ENCODE data around the gene C19orf85. TPM values are rescaled to one million over a fixed set of nuclear protein-coding genes. Genes with fewer than 3 reads are reported as not detected.

The C19orf85 gene
- total RNA-seq, 1 experiment from 2014 or later = not detected

- TF ChIP-seq EZH2 (IDR thresholded peaks at IDR 0.05; ENCODE audit: low read length, unreplicated experiment) (no peak), CTCF (conservative IDR thresholded peaks at IDR 0.05; ENCODE audit: low read depth, low read length) (no peak), EZH2phosphoT487 (IDR thresholded peaks at IDR 0.05; ENCODE audit: borderline replicate concordance, low read length) (no peak)
- H2AFZ ChIP-seq (ENCODE audit: low read length) = no peak overlapping the region
- H3K9me3 ChIP-seq (ENCODE audit: low read length) = no peaks in the 10 kb centered on the region
- H3K27ac ChIP-seq (ENCODE audit: low read length) = no peak overlapping the region
- POLR2A ChIA-PET (ENCODE audit: unreplicated experiment) = no interaction called here
- DNase-seq (peak; percentile 48), ATAC-seq (no peak)
- no peaks in the 10 kb centered on the region for H3K36me3 ChIP-seq (ENCODE audit: low read depth, low read length)
- no peaks in the 10 kb centered on the region for H3F3A ChIP-seq (ENCODE audit: low read length, unreplicated experiment)
- H3K4me1 ChIP-seq (ENCODE audit: insufficient read depth, low read length) = no peaks in the 10 kb centered on the region
- no peak overlapping the region for H3K4me3 ChIP-seq (ENCODE audit: low read length)
- H3K9ac ChIP-seq (ENCODE audit: low read length) = no peak overlapping the region
- no peaks in the 10 kb centered on the region for H3K9me2 ChIP-seq (replicated peaks; ENCODE audit: low read length)
- no peaks in the 10 kb centered on the region for H3K27me3 ChIP-seq (ENCODE audit: low read length)
- no peaks in the 10 kb centered on the region for H4K20me1 ChIP-seq (ENCODE audit: low read length)
- CTCF ChIA-PET = interaction anchor here (0.6 kb wide), 1 partner anchor 129 kb away, joined by 3 read pairs; no protein-coding TSS in a partner anchor
- no TSS peak for BruUV-seq (replicated peaks)
- no peaks in the 10 kb centered on the region for H3K79me2 ChIP-seq (ENCODE audit: low read length)
- no peak overlapping the region for H3K4me2 ChIP-seq (ENCODE audit: low read length)
- intact Hi-C loops (cut with micrococcal nuclease) = no loop called here
Observed at GRCh38 chr19:55495646-55496349, 31.2 kb upstream of the C19orf85 start.

- no peak for ATAC-seq
- no peaks in the 10 kb centered on the region for H3K9me3 ChIP-seq (ENCODE audit: low read length)
- H3K27ac ChIP-seq (ENCODE audit: low read length) = no peak overlapping the region
- TF ChIP-seq EZH2phosphoT487 (IDR thresholded peaks at IDR 0.05; ENCODE audit: borderline replicate concordance, low read length) (no peak), CTCF (conservative IDR thresholded peaks at IDR 0.05; ENCODE audit: low read depth, low read length) (no peak), EZH2 (IDR thresholded peaks at IDR 0.05; ENCODE audit: low read length, unreplicated experiment) (no peak)
- no peaks in the 10 kb centered on the region for H3K36me3 ChIP-seq (ENCODE audit: low read depth, low read length)
- H3K27me3 ChIP-seq (ENCODE audit: low read length) = no peaks in the 10 kb centered on the region
- H3K4me2 ChIP-seq (ENCODE audit: low read length) = no peak overlapping the region
- intact Hi-C loops (cut with micrococcal nuclease) = no loop called here
- CTCF ChIA-PET = interaction anchor here (1.0 kb wide), 1 partner anchor 9 kb away, joined by 5 read pairs; no protein-coding TSS in a partner anchor
- no peaks in the 10 kb centered on the region for H3K9me2 ChIP-seq (replicated peaks; ENCODE audit: low read length)
- H3K4me3 ChIP-seq (ENCODE audit: low read length) = no peak overlapping the region
- POLR2A ChIA-PET (ENCODE audit: unreplicated experiment) = no interaction called here
- H3F3A ChIP-seq (ENCODE audit: low read length, unreplicated experiment) = no peaks in the 10 kb centered on the region
- peak overlapping the region; percentile 34; the same call in 1 of the 2 replicates for H2AFZ ChIP-seq (ENCODE audit: low read length)
- H3K79me2 ChIP-seq (ENCODE audit: low read length) = no peaks in the 10 kb centered on the region
- H4K20me1 ChIP-seq (ENCODE audit: low read length) = no peaks in the 10 kb centered on the region
- no peak for DNase-seq
- no TSS peak for BruUV-seq (replicated peaks)
- no peaks in the 10 kb centered on the region for H3K4me1 ChIP-seq (ENCODE audit: insufficient read depth, low read length)
- H3K9ac ChIP-seq (ENCODE audit: low read length) = no peak overlapping the region
Observed at GRCh38 chr19:55494172-55494761, 29.7 kb upstream of the C19orf85 start.

- no peak overlapping the region for H3K4me2 ChIP-seq (ENCODE audit: low read length)
Observed at GRCh38 chr19:55493645-55494171, 29.2 kb upstream of the C19orf85 start.

More at GRCh38 chr19:55493645-55494171, 29.2 kb upstream of the C19orf85 start:
- CTCF ChIA-PET = no interaction called here
- Histone ChIP-seq H3K9me3 (ENCODE audit: low read length) (no peaks in the 10 kb centered on the region), H3K9me2 (replicated peaks; ENCODE audit: low read length) (no peaks in the 10 kb centered on the region), H3K27ac (ENCODE audit: low read length) (no peak overlapping the region), H3K27me3 (ENCODE audit: low read length) (no peaks in the 10 kb centered on the region), H3K9ac (ENCODE audit: low read length) (no peak overlapping the region), H4K20me1 (ENCODE audit: low read length) (no peaks in the 10 kb centered on the region), H3K36me3 (ENCODE audit: low read depth, low read length) (no peaks in the 10 kb centered on the region), H3K4me3 (ENCODE audit: low read length) (no peak overlapping the region), H3K79me2 (ENCODE audit: low read length) (no peaks in the 10 kb centered on the region), H3K4me1 (ENCODE audit: insufficient read depth, low read length) (no peaks in the 10 kb centered on the region), H3F3A (ENCODE audit: low read length, unreplicated experiment) (no peaks in the 10 kb centered on the region), H2AFZ (ENCODE audit: low read length) (0 out of 2 replicates have a peak overlapping the region, but pooled peaks have one; percentile 34)
- POLR2A ChIA-PET (ENCODE audit: unreplicated experiment) = no interaction called here
- TF ChIP-seq EZH2 (IDR thresholded peaks at IDR 0.05; ENCODE audit: low read length, unreplicated experiment) = no peak
- BruUV-seq (replicated peaks) = no TSS peak
- DNase-seq = no peak
- intact Hi-C loops (cut with micrococcal nuclease) = no loop called here
- ATAC-seq = no peak

Measured in PC-3 (cell line).